HCT116 (cell line): ENCODE data around the gene ABCB8.

Source experiments
- CTCF ChIP-seq, 3 experiments: fragments of 200-600 bp in 1 of 3; sonication (generic) in 1 of 3; IDR thresholded peaks in 2 of 3; conservative IDR thresholded peaks in 1 of 3; 2 replicates each; pipeline ENCODE4 v1.5.1; 2012 to 2017; ENCODE audit warnings: low read depth in 2 of 3, low read length in 2 of 3, antibody characterized with exemption in 1 of 3, borderline replicate concordance in 1 of 3, control low read depth in 1 of 3, mild to moderate bottlenecking in 1 of 3, mixed read lengths in 1 of 3, mixed run types in 1 of 3, moderate library complexity in 1 of 3; ENCODE audit not compliant: insufficient read depth in 1 of 3
- EZH2 ChIP-seq: fragments of 200-600 bp; sonication (generic); IDR thresholded peaks from 2 replicates; pipeline ENCODE4 v1.6.1; 2017; ENCODE audit warnings: antibody characterized with exemption, mixed run types
- MAX ChIP-seq: IDR thresholded peaks from 2 replicates; pipeline ENCODE4 v1.6.1; 2012
- ZNF274 ChIP-seq: fragments of 200-500 bp; sonication (Bioruptor generic); IDR thresholded peaks from 2 replicates; pipeline ENCODE4 v1.6.1; 2014; ENCODE audit warnings: mild to moderate bottlenecking, low read depth, low read length, inconsistent platforms

- TF ChIP-seq EZH2 (no peak), ZNF274 (no peak), CTCF (IDR thresholded peaks at IDR 0.05 in 2 of 3, conservative IDR thresholded peaks at IDR 0.05 in 1 of 3; ENCODE audit: borderline replicate concordance in 1 of 3, insufficient read depth in 1 of 3, low read depth in 2 of 3, low read length in 2 of 3) (no peak), MAX (no peak)
Observed at GRCh38 chr7:150994141-150994837, 34.0 kb upstream of the ABCB8 start.
